GM21825 (cell line): ENCODE measurements around the gene MRPS34.

ENCODE experiments used
- ATAC-seq: cut with Tn5 transposase; IDR thresholded peaks from one replicate; pipeline ENCODE4 v1.9.1; 2021; ENCODE audit warnings: mild to moderate bottlenecking, moderate library complexity; ENCODE audit not compliant: unreplicated experiment

MRPS34 gene

DNA sequence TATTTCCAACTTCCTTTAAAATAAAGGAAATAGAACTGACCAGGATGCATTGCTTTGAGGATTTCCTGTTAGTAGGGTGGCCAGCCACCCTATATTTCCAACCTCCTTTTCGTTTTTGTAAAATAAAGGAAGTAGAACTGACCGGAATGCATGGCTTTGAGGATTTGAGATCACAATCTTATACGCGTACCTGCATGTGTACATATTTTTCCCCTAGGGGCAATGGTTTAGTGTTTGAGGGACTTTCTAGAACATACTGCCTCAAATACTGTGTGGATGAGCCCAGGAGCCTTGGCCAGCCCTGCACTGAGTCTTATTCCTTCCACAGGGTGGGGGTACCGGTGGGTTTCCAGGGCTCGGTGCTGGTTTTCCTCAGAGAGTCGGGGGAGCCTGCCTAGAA is 41.3 kb downstream of the MRPS34 start:
- no peak for ATAC-seq

DNA sequence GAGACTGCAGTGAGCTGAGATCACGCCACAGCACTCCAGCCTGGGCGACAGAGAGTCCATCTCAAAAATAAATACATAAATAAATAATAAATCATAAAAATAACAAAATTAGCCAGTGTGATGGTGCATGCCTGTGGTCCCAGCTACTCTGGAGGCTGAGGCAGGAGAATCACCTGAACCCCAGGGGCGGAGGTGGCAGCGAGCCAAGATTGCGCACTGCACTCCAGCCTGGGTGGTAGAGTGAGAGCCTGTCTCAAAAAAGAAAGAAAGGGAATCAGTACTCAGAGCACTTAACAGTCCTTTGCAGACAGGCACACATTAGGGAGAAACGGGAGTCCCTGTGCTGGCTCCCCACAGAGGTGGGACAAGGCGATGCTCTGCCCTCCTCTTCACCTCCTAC is 41.9 kb downstream of the MRPS34 start:
- no peak for ATAC-seq

DNA sequence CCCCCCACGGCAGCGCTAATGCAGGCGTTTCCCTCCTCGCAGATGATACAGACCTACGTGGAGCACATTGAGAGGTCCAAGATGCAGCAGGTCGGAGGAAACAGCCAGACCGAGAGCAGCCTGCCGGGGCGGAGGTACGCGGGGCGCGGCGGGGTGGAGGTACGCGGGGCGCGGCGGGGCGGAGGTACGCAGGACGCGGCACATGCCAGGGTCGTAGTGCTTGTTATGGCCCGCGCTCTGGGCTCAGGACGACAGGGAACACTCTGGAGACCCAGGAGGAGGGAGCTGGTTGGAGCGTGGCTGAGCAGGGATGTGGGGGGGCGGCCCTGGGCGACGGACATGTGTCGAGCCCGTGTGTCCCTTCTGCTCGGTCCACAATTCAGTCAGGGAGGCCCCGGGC is 43.5 kb downstream of the MRPS34 start:
- no peak for ATAC-seq

DNA sequence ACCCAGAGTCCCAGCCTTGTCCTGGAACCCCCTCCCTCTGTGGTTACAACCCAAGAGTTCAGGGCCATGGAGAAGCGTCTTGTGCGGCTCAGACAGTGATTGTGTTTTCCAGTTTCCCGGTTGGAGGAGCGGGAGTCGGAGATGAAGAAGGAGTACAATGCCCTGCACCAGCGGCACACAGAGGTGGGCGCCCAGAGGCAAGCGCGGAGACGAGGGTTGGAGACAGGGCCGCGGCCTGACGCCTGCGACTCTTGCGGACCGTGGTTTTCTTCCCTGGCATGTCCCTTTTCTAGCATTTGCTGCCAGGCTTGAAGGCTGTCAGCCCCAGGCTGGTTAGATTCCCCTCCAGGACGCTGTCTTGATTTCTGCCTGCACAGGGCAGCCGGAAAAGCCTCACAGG is 43.9 kb downstream of the MRPS34 start:
- ATAC-seq, result no peak

DNA sequence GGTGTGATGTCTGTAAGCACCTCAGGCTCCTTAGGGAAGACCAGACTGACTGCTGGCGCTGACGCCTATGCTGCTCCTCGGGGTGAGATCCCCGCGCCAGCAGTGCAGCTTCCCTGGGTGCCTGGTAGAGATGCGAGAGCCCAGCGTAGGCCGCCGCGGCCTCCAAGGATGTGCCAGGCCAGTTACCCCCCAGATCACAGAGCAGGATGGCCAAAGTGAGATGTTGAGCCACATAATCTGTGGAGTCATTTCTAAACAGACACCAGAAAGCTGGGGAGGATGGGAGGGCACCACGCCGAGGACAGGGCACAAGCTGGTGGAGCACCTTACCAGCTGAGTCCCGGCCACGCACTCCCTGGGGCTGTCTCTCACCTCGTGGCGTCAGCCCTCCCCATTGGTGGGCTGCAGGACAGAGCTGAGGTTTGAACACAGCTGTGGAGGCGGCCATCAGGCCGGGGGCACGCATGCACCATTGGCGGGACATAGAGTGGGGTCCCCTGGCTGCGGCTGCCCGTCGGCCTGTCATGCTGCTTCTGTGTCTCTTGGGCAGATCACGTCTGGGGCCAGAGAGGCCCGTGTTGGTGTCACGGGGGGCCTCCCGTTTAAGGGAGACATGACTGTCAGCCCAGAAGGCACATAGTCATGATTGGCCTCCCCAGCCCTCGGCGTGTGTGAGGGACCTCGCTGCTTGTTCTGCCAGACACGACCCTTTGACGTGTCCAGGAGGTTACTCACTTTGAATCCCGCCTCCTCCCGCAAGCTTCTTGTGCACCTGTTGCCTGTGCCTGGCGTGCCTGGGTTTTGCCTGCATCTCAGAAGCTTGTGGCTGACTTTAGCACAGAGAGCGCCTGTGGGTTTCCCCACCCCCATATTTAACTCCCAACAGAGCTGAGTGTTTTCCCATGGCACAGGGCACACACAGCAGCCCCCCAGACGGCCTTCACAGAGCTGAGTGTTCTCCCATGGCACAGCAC is 45.0 kb downstream of the MRPS34 start:
- ATAC-seq, result no peak

DNA sequence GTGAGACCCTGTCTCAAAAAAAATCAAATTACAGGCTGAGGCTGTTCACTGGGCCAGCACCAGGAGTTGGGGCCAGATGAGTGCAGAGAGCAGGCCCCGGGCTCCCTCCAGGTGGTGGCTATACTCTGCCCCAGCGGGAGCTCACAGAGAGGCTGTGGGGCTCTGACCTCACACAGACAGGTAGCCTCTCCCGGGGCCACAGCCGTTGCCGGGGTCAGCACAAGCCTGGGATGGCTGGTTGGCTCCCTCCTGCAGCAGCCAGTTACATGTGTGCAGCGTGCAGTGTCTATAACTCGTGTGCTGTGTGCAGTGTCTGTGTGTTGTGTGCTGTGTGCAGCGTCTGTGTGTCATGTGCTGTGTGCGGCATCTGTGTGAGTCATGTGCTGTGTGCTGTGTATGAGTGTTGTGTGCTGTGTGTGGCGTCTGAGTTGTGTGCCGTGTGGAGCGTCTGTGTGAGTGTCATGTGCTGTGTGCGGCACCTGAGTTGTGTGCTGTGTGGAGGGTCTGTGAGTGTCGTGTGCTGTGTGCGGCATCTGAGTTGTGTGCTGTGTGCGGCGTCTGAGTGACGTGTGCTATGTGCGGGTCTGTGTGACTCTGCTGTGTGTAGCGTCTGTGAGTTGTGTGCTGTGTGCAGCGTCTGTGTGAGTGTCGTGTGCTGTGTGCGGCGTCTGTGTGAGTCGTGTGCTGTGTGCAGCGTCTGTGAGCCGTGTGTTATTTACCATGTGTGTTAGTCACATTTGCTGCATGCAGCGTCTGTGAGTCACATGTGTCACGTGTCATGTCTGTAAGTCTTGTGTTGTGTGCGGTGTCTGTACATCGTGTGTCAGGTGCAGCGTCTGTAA is 46.1 kb downstream of the MRPS34 start:
- ATAC-seq, result no peak

DNA sequence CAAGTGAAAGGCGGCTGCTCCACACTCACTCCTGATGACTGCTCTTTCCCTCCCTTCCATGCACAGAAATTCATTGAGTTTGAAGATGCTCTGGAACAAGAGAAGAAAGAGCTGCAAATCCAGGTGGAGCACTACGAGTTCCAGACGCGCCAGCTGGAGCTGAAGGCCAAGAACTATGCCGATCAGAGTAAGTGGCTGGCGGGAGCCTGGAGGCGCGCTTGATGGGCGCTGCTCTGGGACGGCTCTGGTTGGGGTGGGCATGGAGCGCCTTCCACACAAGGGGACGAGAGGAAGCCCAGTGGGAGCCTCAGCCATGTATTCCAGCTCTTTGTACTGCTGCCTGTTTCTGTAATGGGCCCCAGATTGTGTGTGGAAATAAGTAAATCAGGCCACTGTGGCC is 48.4 kb downstream of the MRPS34 start:
- no peak for ATAC-seq

DNA sequence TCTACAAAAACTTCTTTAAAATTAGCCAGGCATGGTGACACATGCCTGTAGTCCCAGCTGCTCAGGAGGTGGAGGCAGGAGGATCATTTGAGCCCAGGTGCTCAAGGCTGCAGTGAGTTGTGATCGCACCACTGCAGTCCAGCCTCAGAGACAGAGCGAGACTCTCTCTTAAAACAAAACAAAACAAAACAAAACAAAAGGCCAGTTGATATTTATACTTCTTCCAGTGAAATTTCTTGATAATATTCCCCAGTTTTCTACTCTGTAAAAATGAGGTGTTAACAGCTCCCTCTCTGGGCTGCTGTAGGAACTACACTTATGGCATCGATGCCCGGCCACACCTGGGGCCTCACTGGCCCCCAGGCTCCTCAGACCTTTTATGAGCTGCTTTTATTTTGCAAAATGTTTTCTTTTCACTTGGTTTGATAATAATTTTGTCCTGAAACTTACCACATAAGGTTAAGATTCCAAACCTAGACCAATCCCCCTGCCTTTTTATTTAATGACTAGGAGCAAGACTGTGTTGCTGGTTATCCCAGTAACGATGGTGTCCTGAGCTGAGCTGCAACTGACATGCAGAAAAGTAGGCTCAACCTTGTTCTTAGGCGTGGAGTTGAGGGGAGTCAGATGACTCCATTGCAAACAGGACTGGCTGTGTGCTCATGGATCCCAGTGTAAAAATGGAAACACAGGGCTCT is 49.3 kb downstream of the MRPS34 start:
- no peak for ATAC-seq
